Small intestine (tissue), 7 donors: Measurements from ENCODE around the gene VCPKMT. TPM values are rescaled to one million over a fixed set of nuclear protein-coding genes. Genes with fewer than 3 reads are reported as not detected.

Source experiments
- DNase-seq, 2 donors: peaks; one replicate each; pipeline versions ENCODE4 v3.0.0 to v3.0.0-alpha.2; 2013
- FAIRE-seq: peaks from 2 replicates; lab custom pipeline; 2012; peaks lifted over from hg19 to GRCh38; lab: Jason Lieb, UNC
- H3K27ac ChIP-seq, 3 donors: one replicate each; pipeline ENCODE4 v1.5.1; 2013; ENCODE audit warnings: low read length in 2 of 3, mild to moderate bottlenecking in 2 of 3, control low read depth in 1 of 3, inconsistent platforms in 1 of 3, low read depth in 1 of 3, moderate library complexity in 1 of 3
- H3K27me3 ChIP-seq, 3 donors: one replicate each; pipeline ENCODE4 v1.6.1; 2013; ENCODE audit warnings: low read length in 3 of 3, inconsistent platforms in 1 of 3; ENCODE audit not compliant: control insufficient read depth in 3 of 3, insufficient read depth in 3 of 3
- H3K36me3 ChIP-seq, 3 donors: one replicate each; pipeline ENCODE4 v1.6.1; 2013; ENCODE audit warnings: low read length in 3 of 3, inconsistent platforms in 1 of 3, low read depth in 1 of 3, mild to moderate bottlenecking in 1 of 3, moderate library complexity in 1 of 3; ENCODE audit not compliant: control insufficient read depth in 3 of 3, insufficient read depth in 2 of 3
- H3K4me1 ChIP-seq, 3 donors: one replicate each; pipeline ENCODE4 v1.6.1; 2013; ENCODE audit warnings: low read length in 2 of 3, inconsistent platforms in 1 of 3, low read depth in 1 of 3, mild to moderate bottlenecking in 1 of 3, moderate library complexity in 1 of 3; ENCODE audit not compliant: control insufficient read depth in 3 of 3, insufficient read depth in 2 of 3
- H3K4me3 ChIP-seq, 3 donors: one replicate each; pipeline ENCODE4 v1.5.1; 2013; ENCODE audit warnings: low read length in 3 of 3, control low read depth in 1 of 3, inconsistent platforms in 1 of 3, low read depth in 1 of 3, mild to moderate bottlenecking in 1 of 3, moderate library complexity in 1 of 3
- H3K9me3 ChIP-seq, 2 donors: one replicate each; pipeline ENCODE4 v1.6.1; 2013; ENCODE audit warnings: low read depth in 1 of 2, low read length in 1 of 2; ENCODE audit not compliant: control insufficient read depth in 2 of 2, insufficient read depth in 1 of 2
- WGBS, 3 donors: extraction: QIAGEN DNeasy Blood & Tissue Kit; methylation state at CpG; one replicate each; pipeline ENCODE4 v1.1.7; 2013; 5-methylcytosine and 5-hydroxymethylcytosine counted together
- polyA plus RNA-seq, 4 donors: library from polyadenylated mRNA; stranded (reverse) in 3 of 4; unstranded in 1 of 4; fragments of 200-250 nt in 3 of 4; fragments of 120-200 nt in 1 of 4; gene quantifications; one replicate each; pipeline versions ENCODE4 v1.2.1 to v1.2.3, GENCODE V29; 2013
- donor health status: healthy with polysubstance abuse.
- donor health status: control.
- donor health status: control.
- donor health status: Bipolar disorder and iron deficiency.
- donor health status: healthy.

The VCPKMT gene
- polyA plus RNA-seq, 4 donors = 7.6 to 21.2 (median 12.1) TPM

DNA sequence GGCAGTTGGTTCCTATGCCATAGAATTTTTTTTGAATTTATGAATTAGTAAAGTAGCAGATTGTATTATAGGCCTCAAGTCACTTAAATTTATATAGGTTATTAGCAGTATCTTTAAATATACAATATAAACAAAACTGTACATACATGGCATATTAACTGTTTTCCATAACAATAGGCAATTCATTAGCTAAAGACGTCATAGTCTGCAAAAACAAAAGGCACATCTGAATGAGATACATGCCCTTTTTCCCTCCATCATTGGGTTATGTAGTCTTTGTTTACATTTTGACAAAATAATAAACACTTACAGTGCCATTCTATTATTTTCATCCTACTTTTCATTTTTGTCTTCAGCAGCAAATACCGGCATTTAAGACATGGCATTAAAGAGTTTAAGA, 1.1 kb upstream of the VCPKMT start:
- H3K4me1 ChIP-seq = peaks cover 0 to 5% (median 0%) of the 10 kb centered on the region in 3 donors
- FAIRE-seq (no peak), DNase-seq (no peak)
- WGBS, 3 donors = 87 to 93% (median 90%) methylated on average over 2 of the region's 2 CpGs
- peaks cover 6 to 21% (median 12%) of the 10 kb centered on the region in 3 donors for H3K36me3 ChIP-seq
- H3K27ac ChIP-seq = peak overlapping the region in 1 of 3 donors; percentile 97
- no peaks in the 10 kb centered on the region for H3K27me3 ChIP-seq
- no peak overlapping the region for H3K4me3 ChIP-seq
- no peaks in the 10 kb centered on the region for H3K9me3 ChIP-seq

DNA sequence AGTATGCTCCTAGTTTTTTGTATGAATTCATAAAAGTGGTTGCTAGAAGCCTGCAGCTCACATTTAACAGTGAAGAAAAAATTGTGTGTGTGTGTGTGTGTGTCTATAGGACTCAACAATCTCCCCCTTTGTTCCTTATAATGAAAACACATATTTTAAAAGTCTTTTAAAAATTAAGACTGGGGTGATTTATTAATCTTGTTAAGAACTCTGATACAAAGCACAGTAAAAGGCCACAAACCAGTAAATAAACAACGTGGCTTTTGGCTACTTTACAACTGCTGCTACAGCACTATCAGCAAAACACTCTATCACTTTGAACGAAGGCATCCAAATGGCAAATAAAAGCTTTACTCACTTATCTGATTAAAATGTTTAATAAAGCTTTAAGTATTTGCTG, 594 bp upstream of the VCPKMT start:
- 5 to 24% (median 11%) methylated on average over 2 of the region's 2 CpGs for WGBS, 3 donors
- FAIRE-seq (no peak), DNase-seq (peak in 1 of 2 donors; percentile 24)
- Histone ChIP-seq H3K4me1 (peaks cover 0 to 5% (median 0%) of the 10 kb centered on the region in 3 donors), H3K9me3 (no peaks in the 10 kb centered on the region), H3K27ac (peak overlapping the region; percentile 62 to 99 (median 97)), H3K4me3 (peak overlapping the region in 1 of 3 donors; percentile 95), H3K36me3 (peaks cover 6 to 23% (median 15%) of the 10 kb centered on the region in 3 donors), H3K27me3 (no peaks in the 10 kb centered on the region)

DNA sequence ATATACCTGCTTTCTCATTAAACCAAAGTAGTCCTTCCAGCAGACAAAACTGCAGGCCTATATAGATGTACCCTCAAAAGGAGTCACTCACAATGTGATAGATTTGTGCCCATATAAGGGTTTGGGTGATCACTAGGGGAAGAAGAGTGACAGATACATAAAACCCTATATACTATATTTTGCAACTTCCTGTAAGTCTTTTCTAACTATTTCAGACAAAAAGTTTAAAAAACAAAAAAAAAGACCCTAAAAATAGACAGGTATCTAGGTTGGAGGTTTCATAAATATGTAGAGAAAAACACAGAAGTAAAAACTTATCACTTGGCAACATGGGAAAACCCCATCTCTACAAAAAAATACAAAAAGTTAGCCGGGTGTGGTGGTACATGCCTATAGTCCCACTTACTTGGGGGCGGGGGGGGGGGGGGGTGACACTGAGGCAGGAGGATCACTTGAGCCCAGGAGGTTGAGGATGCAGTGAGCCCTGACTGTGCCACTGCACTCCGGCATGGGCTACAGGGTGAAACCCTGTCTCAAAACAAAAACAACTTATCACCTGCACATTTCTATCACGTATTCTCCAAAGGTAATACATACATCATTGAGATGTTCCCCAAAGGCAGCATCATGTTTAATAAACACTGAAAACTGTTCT, 2.9 kb downstream of the VCPKMT start:
- Histone ChIP-seq H3K36me3 (peaks cover 10 to 30% (median 23%) of the 10 kb centered on the region in 3 donors), H3K27ac (no peak overlapping the region), H3K4me1 (peaks cover 0 to 5% (median 0%) of the 10 kb centered on the region in 3 donors), H3K4me3 (no peak overlapping the region), H3K9me3 (no peaks in the 10 kb centered on the region), H3K27me3 (no peaks in the 10 kb centered on the region)
- FAIRE-seq (no peak), DNase-seq (no peak)
- WGBS, 3 donors = 60 to 73% (median 67%) methylated on average over 4 of the region's 4 CpGs

DNA sequence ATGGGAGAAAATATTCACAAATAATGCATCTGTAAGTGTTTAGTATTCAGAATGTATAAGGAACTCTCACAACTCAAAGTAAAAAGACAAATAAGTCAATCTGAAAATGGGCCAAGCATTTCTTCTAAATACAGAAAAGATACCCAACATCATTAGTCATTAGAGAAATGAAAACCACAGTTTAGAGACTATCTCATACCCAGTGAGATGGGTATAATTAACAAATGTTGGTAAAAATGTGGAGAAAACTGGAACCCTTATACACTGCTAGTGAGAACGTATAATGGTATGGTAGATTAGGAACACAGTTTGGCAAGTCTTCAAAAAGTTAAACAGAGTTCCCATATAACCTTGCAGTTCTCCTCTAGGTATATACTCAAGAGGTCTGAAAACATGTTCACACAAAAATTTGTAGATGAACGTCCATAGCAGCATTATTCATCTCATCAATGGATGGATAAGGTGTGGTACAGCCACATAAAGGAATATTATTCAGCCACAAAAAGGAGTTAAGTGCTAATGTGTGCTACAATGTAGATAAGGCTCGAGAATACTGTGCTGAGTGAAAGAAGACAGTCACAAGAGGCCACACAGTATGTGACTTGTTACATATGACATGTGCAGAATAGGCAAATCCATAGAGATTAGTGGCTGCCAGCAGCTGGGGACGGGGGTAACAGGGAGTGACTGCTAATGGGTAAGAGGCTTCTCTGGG, 5.9 kb downstream of the VCPKMT start:
- no peaks in the 10 kb centered on the region for H3K4me1 ChIP-seq
- WGBS, 3 donors = 80 to 91% (median 86%) methylated on average over 4 of the region's 4 CpGs
- no peaks in the 10 kb centered on the region for H3K9me3 ChIP-seq
- H3K27ac ChIP-seq = no peak overlapping the region
- H3K4me3 ChIP-seq = no peak overlapping the region
- FAIRE-seq = no peak
- DNase-seq = no peak
- peaks cover 9 to 34% (median 19%) of the 10 kb centered on the region in 3 donors for H3K36me3 ChIP-seq
- H3K27me3 ChIP-seq = no peaks in the 10 kb centered on the region

DNA sequence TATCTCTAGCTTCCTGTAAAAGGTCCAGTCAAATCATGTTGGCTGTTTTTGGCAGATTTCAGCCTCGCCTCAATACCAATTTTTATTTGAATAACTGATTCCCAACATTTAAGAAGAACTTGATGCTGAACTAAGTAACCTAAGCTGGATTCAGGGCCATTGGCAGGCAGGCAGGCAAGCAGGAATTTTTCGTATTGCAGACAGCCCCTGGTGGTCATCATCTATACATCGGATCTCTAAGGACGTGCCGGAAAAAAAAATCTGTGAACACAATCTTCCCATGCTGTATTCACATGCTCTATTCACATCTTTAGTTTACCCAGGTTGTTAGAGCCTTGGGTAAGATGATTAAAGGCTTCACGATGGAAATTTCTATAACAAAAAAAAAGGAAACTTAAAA, 7.0 kb downstream of the VCPKMT start:
- no peak for FAIRE-seq
- H3K27ac ChIP-seq = no peak overlapping the region

DNA sequence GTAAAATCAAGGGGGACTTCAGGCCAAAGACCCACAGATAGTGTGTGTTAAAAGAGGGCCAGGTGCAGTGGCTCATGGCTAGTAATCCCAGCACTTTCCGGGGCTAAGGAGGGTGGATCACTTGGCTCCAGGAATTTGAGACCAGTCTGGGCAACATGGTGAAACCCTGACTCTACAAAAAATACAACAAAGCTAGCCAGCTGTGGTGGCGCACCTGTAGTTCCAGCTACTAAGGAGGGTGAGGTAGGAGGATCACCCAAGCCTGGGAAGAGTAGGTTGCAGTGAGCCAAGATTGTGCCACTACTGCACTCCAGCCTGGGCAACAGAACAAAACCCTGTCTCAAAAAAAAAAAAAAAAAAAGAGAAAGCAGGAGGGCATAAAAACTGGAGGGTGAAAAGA, 8.5 kb downstream of the VCPKMT start:
- DNase-seq (no peak), FAIRE-seq (no peak)
- H3K27ac ChIP-seq = no peak overlapping the region
- H3K9me3 ChIP-seq = no peaks in the 10 kb centered on the region
- H3K4me3 ChIP-seq = no peak overlapping the region
- no peaks in the 10 kb centered on the region for H3K27me3 ChIP-seq
- peaks cover 0 to 7% (median 0%) of the 10 kb centered on the region in 3 donors for H3K4me1 ChIP-seq
- 85 to 97% (median 88%) methylated on average over 2 of the region's 2 CpGs for WGBS, 3 donors
- peaks cover 7 to 26% (median 12%) of the 10 kb centered on the region in 3 donors for H3K36me3 ChIP-seq

More for the DNA sequence above, 7.0 kb downstream of the VCPKMT start:
- H3K4me1 ChIP-seq = peaks cover 0 to 2% (median 0%) of the 10 kb centered on the region in 3 donors
- H3K36me3 ChIP-seq = peaks cover 9 to 31% (median 15%) of the 10 kb centered on the region in 3 donors
- H3K4me3 ChIP-seq = no peak overlapping the region
- DNase-seq = no peak
- 75 to 86% (median 76%) methylated on average over 6 of the region's 6 CpGs for WGBS, 3 donors
- H3K9me3 ChIP-seq = no peaks in the 10 kb centered on the region
- H3K27me3 ChIP-seq = no peaks in the 10 kb centered on the region

DNA sequence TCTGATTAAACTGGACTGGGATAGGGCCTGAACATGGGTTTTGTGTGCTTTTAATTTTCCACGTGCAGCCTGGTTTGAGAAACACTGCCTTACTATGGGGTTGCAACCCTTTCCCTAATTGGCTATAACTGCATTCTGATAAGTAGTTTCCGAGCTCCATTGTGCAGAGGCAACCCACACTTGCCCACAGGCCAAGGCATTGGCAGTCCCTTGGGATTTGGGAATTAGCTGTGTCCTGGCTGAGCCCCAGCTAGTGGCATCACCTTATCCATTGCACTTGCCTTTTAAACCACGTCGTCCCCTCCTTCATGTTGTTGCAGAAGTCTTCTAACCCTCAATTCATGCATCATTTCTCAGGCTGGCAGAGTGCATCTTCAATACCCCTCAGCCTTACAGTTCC, 10.2 kb downstream of the VCPKMT start:
- peaks cover 4 to 17% (median 7%) of the 10 kb centered on the region in 3 donors for H3K36me3 ChIP-seq
- DNase-seq (no peak), FAIRE-seq (no peak)
- no peaks in the 10 kb centered on the region for H3K9me3 ChIP-seq
- no peak overlapping the region for H3K4me3 ChIP-seq
- peaks cover 0 to 7% (median 0%) of the 10 kb centered on the region in 3 donors for H3K4me1 ChIP-seq
- H3K27ac ChIP-seq = no peak overlapping the region
- no peaks in the 10 kb centered on the region for H3K27me3 ChIP-seq
- 75 to 84% (median 82%) methylated on average over 4 of the region's 4 CpGs for WGBS, 3 donors

DNA sequence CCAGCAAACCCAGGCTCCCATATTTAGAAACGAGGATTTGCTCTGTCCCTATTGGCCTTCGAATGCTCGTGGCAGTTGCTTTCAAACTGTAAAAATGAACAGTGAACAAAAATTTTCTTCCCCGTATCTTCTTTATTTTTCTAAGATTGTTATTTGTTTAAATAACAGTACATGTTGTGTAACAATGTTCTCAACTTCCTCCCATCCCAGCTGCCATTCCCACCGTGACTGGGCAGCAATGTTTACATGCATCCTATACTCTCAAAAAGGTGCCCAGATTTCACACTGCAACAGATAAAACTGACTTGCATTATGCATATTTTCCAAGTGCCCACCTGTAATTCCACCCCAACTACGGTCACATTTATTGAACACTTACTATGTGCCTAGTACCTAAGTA, 12.8 kb downstream of the VCPKMT start:
- Histone ChIP-seq H3K4me1 (peaks cover 0 to 12% (median 2%) of the 10 kb centered on the region in 3 donors), H3K27ac (no peak overlapping the region), H3K27me3 (no peaks in the 10 kb centered on the region), H3K4me3 (no peak overlapping the region), H3K36me3 (peaks cover 0 to 8% (median 3%) of the 10 kb centered on the region in 3 donors), H3K9me3 (no peaks in the 10 kb centered on the region)
- WGBS, 3 donors = 89 to 98% (median 92%) methylated on average over 6 of the region's 6 CpGs
- FAIRE-seq = no peak
- DNase-seq = no peak
